HepG2 (cell line): ENCODE data around the gene PNPLA3. TPM values are rescaled to one million over a fixed set of nuclear protein-coding genes. Genes with fewer than 3 reads are reported as not detected.

Experiments
- ATAC-seq: fragments of 200-7000 bp; cut with Tn5 transposase; 3 replicates; pipeline ENCODE4 v1.9.1; 2020; ENCODE audit warnings: mild to moderate bottlenecking, moderate library complexity
- BruUV-seq: library from RNA; stranded (reverse); fragments of 400-500 nt; replicated peaks from 2 replicates; lab custom pipeline; 2021; lab: Mats Ljungman, UMichigan
- CTCF ChIA-PET: fragments of 300-600 bp; formaldehyde crosslinking; extraction: SDS; loops from one replicate; lab custom pipeline; 2021; ENCODE audit warnings: low total read pairs, inconsistent platforms, low intra/inter-chr PET ratio; lab: Yijun Ruan, JAX
- POLR2A ChIA-PET: fragments of 350-600 bp; sonication (Branson Sonifier 250); formaldehyde crosslinking; loops from one replicate; lab custom pipeline; 2020; ENCODE audit warnings: antibody characterized with exemption, inconsistent platforms; lab: Yijun Ruan, JAX
- DNase-seq: peaks from one replicate; pipeline ENCODE4 v3.0.0-alpha.2; 2015; ENCODE audit warnings: low spot score
- FAIRE-seq: peaks from 3 replicates; lab custom pipeline; 2011; peaks lifted over from hg19 to GRCh38; lab: Jason Lieb, UNC
- H2AFZ ChIP-seq: one replicate; pipeline ENCODE4 v1.6.1; 2011; ENCODE audit warnings: low read length, inconsistent platforms
- H3K27ac ChIP-seq: fragments of 300-600 bp; 3 replicates; pipeline ENCODE4 v1.8.0; 2011; ENCODE audit warnings: mixed run types, mild to moderate bottlenecking, mixed read lengths, low read length, inconsistent platforms; ENCODE audit not compliant: insufficient read depth; ENCODE audit errors: extremely low read length
- H3K27me3 ChIP-seq, 2 experiments: fragments of 200-600 bp in 1 of 2; 2 replicates in 1 of 2; 3 replicates in 1 of 2; pipeline versions ENCODE4 v1.6.0 to v1.8.0; 2011; ENCODE audit warnings: low read length in 2 of 2, mild to moderate bottlenecking in 2 of 2, moderate library complexity in 2 of 2, inconsistent platforms in 1 of 2; ENCODE audit not compliant: insufficient read depth in 2 of 2, control insufficient read depth in 1 of 2
- H3K36me3 ChIP-seq, 2 experiments: fragments of 200-600 bp in 1 of 2; replicated peaks in 1 of 2; 2 replicates in 1 of 2; 3 replicates in 1 of 2; pipeline versions ENCODE4 v1.5.1 to v1.8.0; 2011; ENCODE audit warnings: low read length in 2 of 2, inconsistent platforms in 1 of 2; ENCODE audit not compliant: insufficient read depth in 2 of 2, control insufficient read depth in 1 of 2
- H3K4me1 ChIP-seq: 2 replicates; pipeline ENCODE4 v1.5.1; 2012; ENCODE audit warnings: low read length, inconsistent platforms; ENCODE audit not compliant: insufficient read depth
- H3K4me2 ChIP-seq: 2 replicates; pipeline ENCODE4 v1.6.0; 2011; ENCODE audit warnings: low read depth, low read length, inconsistent platforms
- H3K4me3 ChIP-seq, 3 experiments: fragments of 200-600 bp in 1 of 3; sonication (generic), shearing (Covaris generic) in 1 of 3; replicated peaks in 1 of 3; 2 replicates each; pipeline ENCODE4 v1.5.1; 2011 to 2016; ENCODE audit warnings: low read length in 3 of 3, inconsistent platforms in 2 of 3, low read depth in 2 of 3, mild to moderate bottlenecking in 2 of 3, control low read depth in 1 of 3, mixed read lengths in 1 of 3; ENCODE audit not compliant: insufficient read depth in 1 of 3
- H3K79me2 ChIP-seq: one replicate; pipeline ENCODE4 v1.6.1; 2011; ENCODE audit warnings: low read length, inconsistent platforms; ENCODE audit not compliant: insufficient read depth
- H3K9ac ChIP-seq: 2 replicates; pipeline ENCODE4 v1.6.0; 2011; ENCODE audit warnings: mild to moderate bottlenecking, low read depth, low read length, inconsistent platforms; ENCODE audit not compliant: insufficient read depth
- H3K9me3 ChIP-seq: 2 replicates; pipeline ENCODE4 v1.5.1; 2012; ENCODE audit warnings: mild to moderate bottlenecking, low read length
- H4K20me1 ChIP-seq: 2 replicates; pipeline ENCODE4 v1.6.0; 2011; ENCODE audit warnings: inconsistent platforms, mild to moderate bottlenecking, low read length, moderate library complexity; ENCODE audit not compliant: insufficient read depth
- ARNTL ChIP-seq: sonication (generic); formaldehyde crosslinking; IDR thresholded peaks from 2 replicates; pipeline ENCODE4 v1.4.0; 2020; ENCODE audit warnings: mild to moderate bottlenecking, missing genetic modification reagents
- EEA1 ChIP-seq: sonication (generic); formaldehyde crosslinking; IDR thresholded peaks from 2 replicates; pipeline ENCODE4 v1.5.1; 2020; ENCODE audit warnings: mild to moderate bottlenecking, missing genetic modification reagents, borderline replicate concordance
- RFX3 ChIP-seq: IDR thresholded peaks from 2 replicates; pipeline ENCODE4 v1.6.1; 2016; ENCODE audit warnings: missing biosample characterization, missing genetic modification reagents
- SP1 ChIP-seq, 2 experiments: fragments of 450-650 bp in 1 of 2; sonication (generic) in 1 of 2; formaldehyde crosslinking in 1 of 2; IDR thresholded peaks; 2 replicates each; pipeline versions ENCODE4 v1.4.0 to v1.6.1; 2016 to 2020; ENCODE audit warnings: missing genetic modification reagents in 1 of 2
- THAP11 ChIP-seq: IDR thresholded peaks from 2 replicates; pipeline ENCODE4 v1.6.1; 2016; ENCODE audit warnings: missing biosample characterization, missing genetic modification reagents
- U2AF1 ChIP-seq: fragments of 200-400 bp; formaldehyde crosslinking; optimal IDR thresholded peaks from 2 replicates; pipeline ENCODE3; 2017; ENCODE audit warnings: mild to moderate bottlenecking, low read depth, low read length
- ZFP36L1 ChIP-seq: sonication (generic); formaldehyde crosslinking; IDR thresholded peaks from 2 replicates; pipeline ENCODE4 v1.8.0; 2022; ENCODE audit warnings: mild to moderate bottlenecking, missing genetic modification reagents, moderate library complexity
- ZNF180 ChIP-seq: sonication (generic); formaldehyde crosslinking; IDR thresholded peaks from 2 replicates; pipeline ENCODE4 v1.4.0; 2020; ENCODE audit warnings: low read depth, missing genetic modification reagents, borderline replicate concordance
- ZNF576 ChIP-seq: sonication (generic); formaldehyde crosslinking; IDR thresholded peaks from 2 replicates; pipeline ENCODE4 v1.4.0; 2020; ENCODE audit warnings: mild to moderate bottlenecking, missing genetic modification reagents
- ZNF720 ChIP-seq: sonication (generic); formaldehyde crosslinking; IDR thresholded peaks from 2 replicates; pipeline ENCODE4 v1.4.0; 2020; ENCODE audit warnings: missing genetic modification reagents
- WGBS: methylation state at CpG from one replicate; pipeline ENCODE4 v1.1.6; 2017; ENCODE audit warnings: low lambda C conversion rate; 5-methylcytosine and 5-hydroxymethylcytosine counted together
- in situ Hi-C: cut with HindIII; loops from 2 replicates; pipeline ENCODE4 v1.10.0; 2017; ENCODE audit warnings: low pct_unique_long_range_greater_than_20kb; ENCODE audit not compliant: extremely low pct_ligation_motif_present
- intact Hi-C: fragments of 100-400 bp; cut with micrococcal nuclease; formaldehyde crosslinking; loops from one replicate; pipeline ENCODE4 v1.10.0; 2022; ENCODE audit not compliant: unreplicated experiment
- polyA plus RNA-seq, 8 experiments: library from polyadenylated mRNA; depleted of rRNA in 3 of 8; stranded (reverse) in 7 of 8; unstranded in 1 of 8; fragments of >200 nt; fragmentation: Illumina TruSeq in 4 of 8; extraction: Trizol in 4 of 8; gene quantifications; 2 replicates each; pipeline versions ENCODE4 v1.2.1 to v1.2.3, GENCODE V29; 2011 to 2016; ENCODE audit warnings: low read depth in 4 of 8, missing spikeins in 1 of 8, mixed read lengths in 1 of 8; ENCODE audit not compliant: insufficient read depth in 1 of 8
- total RNA-seq, 5 experiments: library from RNA; depleted of rRNA; stranded (reverse); fragments of >200 nt; fragmentation: Illumina TruSeq; extraction: Trizol; gene quantifications; 2 replicates each; pipeline ENCODE4 v1.2.3, GENCODE V29; 2016; ENCODE audit warnings: low read depth in 1 of 5
- TF ChIP-seq, protein P1 (sequence below): sonication (generic); formaldehyde crosslinking; IDR thresholded peaks from 2 replicates; pipeline ENCODE4 v1.4.0; 2020; ENCODE audit warnings: missing genetic modification reagents, low read depth, mild to moderate bottlenecking, borderline replicate concordance
- TF ChIP-seq, protein P2 (sequence below): sonication (generic); formaldehyde crosslinking; IDR thresholded peaks from 2 replicates; pipeline ENCODE4 v1.5.1; 2020; ENCODE audit warnings: missing genetic modification reagents, mild to moderate bottlenecking, borderline replicate concordance
- TF ChIP-seq, protein P3 (sequence below): IDR thresholded peaks from 2 replicates; pipeline ENCODE4 v1.6.1; 2016; ENCODE audit warnings: low read depth, borderline replicate concordance
- TF ChIP-seq, protein P4 (sequence below): sonication (generic); formaldehyde crosslinking; IDR thresholded peaks from 2 replicates; pipeline ENCODE4 v1.5.0; 2020; ENCODE audit warnings: missing genetic modification reagents
- TF ChIP-seq, protein P5 (sequence below): sonication (generic); IDR thresholded peaks from 2 replicates; pipeline ENCODE4 v1.6.1; 2016; ENCODE audit warnings: low read depth, borderline replicate concordance

PNPLA3 gene
- total and polyA plus RNA-seq, 2 of the 13 experiments (the other 11 are each of a cell fraction or from before 2014, with no cell fraction given): 16.9 to 19.8 TPM

DNA sequence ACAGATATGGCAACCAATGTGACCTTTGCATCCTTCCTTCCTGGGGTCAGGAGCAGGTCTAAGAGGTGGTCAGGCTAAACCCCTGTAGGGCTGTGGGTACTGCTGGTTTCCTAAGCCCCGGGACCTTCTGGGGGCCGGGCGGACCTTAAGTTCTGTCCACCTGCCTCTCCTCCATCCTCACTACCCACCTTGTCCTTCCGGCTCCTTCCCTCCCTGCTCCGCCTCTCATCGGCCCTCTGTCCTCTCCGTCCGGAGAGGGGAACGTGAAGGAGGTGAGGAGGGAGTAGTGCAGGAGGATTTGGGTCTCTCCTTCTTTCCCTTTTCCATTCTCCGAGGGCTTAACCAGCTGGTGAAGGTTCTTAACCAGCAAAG, 72.2 kb downstream of the PNPLA3 start:
- no peak overlapping the region for H3K9ac ChIP-seq
- no TSS peak for BruUV-seq
- no peak overlapping the region for H3K4me2 ChIP-seq
- peaks cover 4% of the 10 kb centered on the region; the same call in 1 of the 2 replicates for H4K20me1 ChIP-seq
- FAIRE-seq (no peak), ATAC-seq (no peak)
- H3K4me3 ChIP-seq: no peak overlapping the region
- H3K36me3 ChIP-seq: peaks cover 26 to 77% of the 10 kb centered on the region in 2 experiments
- POLR2A ChIA-PET: no interaction called here
- 98% methylated on average over 10 of the region's 10 CpGs for WGBS
- no peak overlapping the region for H3K27ac ChIP-seq
- in situ Hi-C loops: loop anchor here (5.0 kb wide), 1 partner anchor 92 kb away; no protein-coding TSS in a partner anchor
- H2AFZ ChIP-seq: no peak overlapping the region
- H3K4me1 ChIP-seq: peaks cover 23% of the 10 kb centered on the region
- no peaks in the 10 kb centered on the region for H3K79me2 ChIP-seq
- H3K9me3 ChIP-seq: no peaks in the 10 kb centered on the region
- H3K27me3 ChIP-seq: no peaks in the 10 kb centered on the region
- TF ChIP-seq RFX3: no peak
- no peak for TF ChIP-seq ZFP36L1 (CRISPR knock-in tag)
- TF ChIP-seq, protein P1, sequence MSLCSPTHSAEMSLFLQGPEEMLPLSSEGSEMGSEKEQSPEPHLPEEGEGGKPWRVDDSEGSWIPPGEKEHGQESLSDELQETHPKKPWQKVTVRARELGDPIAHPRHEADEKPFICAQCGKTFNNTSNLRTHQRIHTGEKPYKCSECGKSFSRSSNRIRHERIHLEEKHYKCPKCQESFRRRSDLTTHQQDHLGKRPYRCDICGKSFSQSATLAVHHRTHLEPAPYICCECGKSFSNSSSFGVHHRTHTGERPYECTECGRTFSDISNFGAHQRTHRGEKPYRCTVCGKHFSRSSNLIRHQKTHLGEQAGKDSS (CRISPR knock-in tag): no peak
- TF ChIP-seq, protein P2, sequence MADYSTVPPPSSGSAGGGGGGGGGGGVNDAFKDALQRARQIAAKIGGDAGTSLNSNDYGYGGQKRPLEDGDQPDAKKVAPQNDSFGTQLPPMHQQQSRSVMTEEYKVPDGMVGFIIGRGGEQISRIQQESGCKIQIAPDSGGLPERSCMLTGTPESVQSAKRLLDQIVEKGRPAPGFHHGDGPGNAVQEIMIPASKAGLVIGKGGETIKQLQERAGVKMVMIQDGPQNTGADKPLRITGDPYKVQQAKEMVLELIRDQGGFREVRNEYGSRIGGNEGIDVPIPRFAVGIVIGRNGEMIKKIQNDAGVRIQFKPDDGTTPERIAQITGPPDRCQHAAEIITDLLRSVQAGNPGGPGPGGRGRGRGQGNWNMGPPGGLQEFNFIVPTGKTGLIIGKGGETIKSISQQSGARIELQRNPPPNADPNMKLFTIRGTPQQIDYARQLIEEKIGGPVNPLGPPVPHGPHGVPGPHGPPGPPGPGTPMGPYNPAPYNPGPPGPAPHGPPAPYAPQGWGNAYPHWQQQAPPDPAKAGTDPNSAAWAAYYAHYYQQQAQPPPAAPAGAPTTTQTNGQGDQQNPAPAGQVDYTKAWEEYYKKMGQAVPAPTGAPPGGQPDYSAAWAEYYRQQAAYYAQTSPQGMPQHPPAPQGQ: no peak
- TF ChIP-seq ZNF720: no peak
- TF ChIP-seq, protein P3, sequence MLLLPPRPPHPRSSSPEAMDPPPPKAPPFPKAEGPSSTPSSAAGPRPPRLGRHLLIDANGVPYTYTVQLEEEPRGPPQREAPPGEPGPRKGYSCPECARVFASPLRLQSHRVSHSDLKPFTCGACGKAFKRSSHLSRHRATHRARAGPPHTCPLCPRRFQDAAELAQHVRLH: no peak
- TF ChIP-seq ZNF576 (CRISPR knock-in tag): no peak
- TF ChIP-seq, protein P4, sequence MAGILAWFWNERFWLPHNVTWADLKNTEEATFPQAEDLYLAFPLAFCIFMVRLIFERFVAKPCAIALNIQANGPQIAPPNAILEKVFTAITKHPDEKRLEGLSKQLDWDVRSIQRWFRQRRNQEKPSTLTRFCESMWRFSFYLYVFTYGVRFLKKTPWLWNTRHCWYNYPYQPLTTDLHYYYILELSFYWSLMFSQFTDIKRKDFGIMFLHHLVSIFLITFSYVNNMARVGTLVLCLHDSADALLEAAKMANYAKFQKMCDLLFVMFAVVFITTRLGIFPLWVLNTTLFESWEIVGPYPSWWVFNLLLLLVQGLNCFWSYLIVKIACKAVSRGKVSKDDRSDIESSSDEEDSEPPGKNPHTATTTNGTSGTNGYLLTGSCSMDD: no peak
- TF ChIP-seq, protein P5, sequence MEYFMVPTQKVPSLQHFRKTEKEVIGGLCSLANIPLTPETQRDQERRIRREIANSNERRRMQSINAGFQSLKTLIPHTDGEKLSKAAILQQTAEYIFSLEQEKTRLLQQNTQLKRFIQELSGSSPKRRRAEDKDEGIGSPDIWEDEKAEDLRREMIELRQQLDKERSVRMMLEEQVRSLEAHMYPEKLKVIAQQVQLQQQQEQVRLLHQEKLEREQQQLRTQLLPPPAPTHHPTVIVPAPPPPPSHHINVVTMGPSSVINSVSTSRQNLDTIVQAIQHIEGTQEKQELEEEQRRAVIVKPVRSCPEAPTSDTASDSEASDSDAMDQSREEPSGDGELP: no peak
- TF ChIP-seq THAP11 (CRISPR knock-in tag): no peak
- TF ChIP-seq ZNF180 (CRISPR knock-in tag): no peak
- no peak for TF ChIP-seq SP1 (IDR thresholded peaks at IDR 0.05)
- no peak for TF ChIP-seq SP1 (CRISPR knock-in tag; IDR thresholded peaks at IDR 0.05)
- no peak for TF ChIP-seq U2AF1
- no peak for TF ChIP-seq EEA1
- TF ChIP-seq ARNTL (CRISPR knock-in tag): no peak
- TF ChIP-seq, all 625 proteins: peak for 0
- intact Hi-C loops: no loop called here
- CTCF ChIA-PET: no interaction called here
- DNase-seq: no peak
